Kidney capillary endothelial cell (primary cell): ENCODE data around the gene RAB3A.

ENCODE experiments used
- DNase-seq: peaks from one replicate; pipeline ENCODE4 v3.0.0-alpha.2; 2018; ENCODE audit warnings: low spot score

The RAB3A gene

DNA sequence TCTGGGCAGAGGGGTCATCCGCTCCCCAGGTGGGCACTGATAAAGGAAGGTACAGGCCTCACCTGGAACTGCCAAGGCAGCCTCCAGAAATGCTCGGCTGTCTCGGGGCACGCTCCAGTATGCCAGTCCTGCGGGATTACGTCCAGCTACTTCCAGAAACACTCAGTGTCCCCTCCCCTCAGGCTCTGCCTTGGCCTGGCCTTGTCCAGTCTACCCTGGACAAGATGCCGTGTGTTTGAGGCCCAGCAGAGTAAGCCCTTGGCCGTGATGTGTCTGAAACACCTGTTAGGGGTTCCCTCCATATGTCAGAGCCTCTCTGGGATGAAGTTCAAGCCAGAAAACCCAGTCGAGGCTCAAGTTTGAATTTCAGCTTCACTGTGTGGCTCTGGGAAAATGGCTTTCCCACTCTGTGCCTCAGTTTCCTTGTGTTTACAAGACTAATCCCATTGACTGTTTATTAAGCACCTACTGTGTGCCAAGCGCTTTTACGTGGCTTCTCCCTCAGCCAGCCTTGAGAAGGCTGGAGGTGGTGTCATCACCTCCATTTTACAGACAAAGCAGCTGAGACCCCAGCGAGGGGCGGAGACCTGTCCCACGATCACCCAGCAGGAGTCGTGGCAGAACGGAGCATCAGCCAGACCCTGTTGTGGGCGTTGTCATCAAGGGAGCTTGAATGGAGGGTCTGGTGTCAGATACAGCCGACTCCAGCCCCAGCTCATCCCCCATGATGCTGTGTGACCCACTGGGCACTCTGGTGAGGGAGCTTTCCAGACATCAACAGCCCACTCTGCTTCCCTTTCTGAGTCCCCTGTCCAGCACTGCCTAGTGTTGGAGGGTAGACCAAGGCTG is 52.8 kb downstream of the RAB3A start:
- DNase-seq, result no peak

DNA sequence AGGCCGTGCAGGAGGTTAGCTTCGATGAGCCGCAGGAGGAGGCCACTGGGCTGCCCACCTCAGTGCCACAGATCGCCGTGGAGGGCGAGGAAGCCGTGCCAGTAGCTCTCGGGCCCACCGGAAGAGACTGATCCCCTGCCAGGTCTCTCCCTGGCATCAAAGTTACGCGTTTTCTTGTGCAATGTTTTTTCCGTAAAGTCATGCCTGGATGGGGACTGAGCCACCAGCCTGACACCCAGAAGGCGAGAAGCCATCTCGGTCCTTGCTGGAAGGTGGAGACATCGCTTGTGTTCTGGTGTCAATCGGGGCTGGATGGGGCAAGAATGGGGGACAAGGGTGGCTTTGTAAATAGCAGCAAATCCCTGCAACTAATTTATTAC is 54.3 kb downstream of the RAB3A start:
- no peak for DNase-seq

DNA sequence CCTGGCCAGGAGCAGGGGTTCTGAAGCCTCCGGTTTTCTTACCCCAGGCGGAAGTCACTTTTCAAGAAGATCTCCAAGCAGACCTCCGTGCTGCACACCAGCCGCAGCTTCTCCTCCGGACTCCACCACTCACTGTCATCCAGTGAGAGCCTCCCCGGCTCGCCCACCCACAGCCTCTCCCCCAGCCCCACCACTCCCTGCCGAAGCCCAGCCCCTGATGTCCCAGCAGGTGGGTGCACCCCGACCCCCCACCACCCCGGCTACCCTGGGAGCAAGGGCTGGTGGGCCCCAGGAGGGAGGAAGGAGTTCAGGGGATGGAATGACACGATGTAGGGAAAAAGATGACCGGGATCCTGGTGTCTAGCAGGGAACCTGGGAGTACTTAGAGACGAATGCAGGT is 56.4 kb downstream of the RAB3A start:
- DNase-seq, result no peak
